ENCODE measurements around the gene C1QC.

- TF ChIP-seq, protein P1, sequence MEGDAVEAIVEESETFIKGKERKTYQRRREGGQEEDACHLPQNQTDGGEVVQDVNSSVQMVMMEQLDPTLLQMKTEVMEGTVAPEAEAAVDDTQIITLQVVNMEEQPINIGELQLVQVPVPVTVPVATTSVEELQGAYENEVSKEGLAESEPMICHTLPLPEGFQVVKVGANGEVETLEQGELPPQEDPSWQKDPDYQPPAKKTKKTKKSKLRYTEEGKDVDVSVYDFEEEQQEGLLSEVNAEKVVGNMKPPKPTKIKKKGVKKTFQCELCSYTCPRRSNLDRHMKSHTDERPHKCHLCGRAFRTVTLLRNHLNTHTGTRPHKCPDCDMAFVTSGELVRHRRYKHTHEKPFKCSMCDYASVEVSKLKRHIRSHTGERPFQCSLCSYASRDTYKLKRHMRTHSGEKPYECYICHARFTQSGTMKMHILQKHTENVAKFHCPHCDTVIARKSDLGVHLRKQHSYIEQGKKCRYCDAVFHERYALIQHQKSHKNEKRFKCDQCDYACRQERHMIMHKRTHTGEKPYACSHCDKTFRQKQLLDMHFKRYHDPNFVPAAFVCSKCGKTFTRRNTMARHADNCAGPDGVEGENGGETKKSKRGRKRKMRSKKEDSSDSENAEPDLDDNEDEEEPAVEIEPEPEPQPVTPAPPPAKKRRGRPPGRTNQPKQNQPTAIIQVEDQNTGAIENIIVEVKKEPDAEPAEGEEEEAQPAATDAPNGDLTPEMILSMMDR (IDR thresholded peaks at IDR 0.05) = no peak
- no peak for TF ChIP-seq POLR2A (IDR thresholded peaks at IDR 0.05)
These were observed 47.8 kb downstream of the C1QC start for GRCh38 chr1:22691031-22691753.

Data from esophagus squamous epithelium (tissue), 4 donors.